ENCODE data around the gene DSG3.
"Not testable (repeated sequence)": the region's sequence is repeated elsewhere in the genome, so short reads cannot be mapped to it uniquely, and the experiment has no call there.

The DSG3 gene

GRCh38 chr18:31493941-31494340, 46.4 kb downstream of the DSG3 start:
- TF ChIP-seq CTCF (IDR thresholded peaks at IDR 0.05; ENCODE audit: low read depth, low read length, missing control alignments): no peak
- DNase-seq (ENCODE audit: extremely low read depth, low read depth): no peak
- H3K4me3 ChIP-seq (replicated peaks; ENCODE audit: low read depth, low read length): no peak overlapping the region

GRCh38 chr18:31494705-31495244, 47.2 kb downstream of the DSG3 start:
- not testable (repeated sequence) for H3K4me3 ChIP-seq (replicated peaks; ENCODE audit: low read depth, low read length); DNase-seq (ENCODE audit: extremely low read depth, low read depth)

- DNase-seq (ENCODE audit: extremely low read depth, low read depth): no peak
- peak overlapping the region; percentile 40 for H3K4me3 ChIP-seq (replicated peaks; ENCODE audit: low read depth, low read length)
- TF ChIP-seq CTCF (IDR thresholded peaks at IDR 0.05; ENCODE audit: low read depth, low read length, missing control alignments): no peak
Measured at GRCh38 chr18:31497404-31497835, 49.9 kb downstream of the DSG3 start.

GRCh38 chr18:31497836-31498573, 50.5 kb downstream of the DSG3 start, which contains the start of gene DSG2:
DSG2 (plus strand) TSS chr18:31498177; CDS start chr18:31498252, 75 bp downstream.
- peak within 1 kb of the TSS; percentile 40 for H3K4me3 ChIP-seq (replicated peaks; ENCODE audit: low read depth, low read length)
- no peak for DNase-seq (ENCODE audit: extremely low read depth, low read depth)
- no peak for TF ChIP-seq CTCF (IDR thresholded peaks at IDR 0.05; ENCODE audit: low read depth, low read length, missing control alignments)

- H3K4me3 ChIP-seq (replicated peaks; ENCODE audit: low read depth, low read length): peak overlapping the region; percentile 40
- DNase-seq (ENCODE audit: extremely low read depth, low read depth): no peak
- no peak for TF ChIP-seq CTCF (IDR thresholded peaks at IDR 0.05; ENCODE audit: low read depth, low read length, missing control alignments)
Measured at GRCh38 chr18:31498574-31499524, 51.3 kb downstream of the DSG3 start.

GRCh38 chr18:31500051-31500688, 52.6 kb downstream of the DSG3 start:
- no peak for DNase-seq (ENCODE audit: extremely low read depth, low read depth)
- no peak for TF ChIP-seq CTCF (IDR thresholded peaks at IDR 0.05; ENCODE audit: low read depth, low read length, missing control alignments)
- H3K4me3 ChIP-seq (replicated peaks; ENCODE audit: low read depth, low read length): no peak overlapping the region
